Kidney (tissue), 14 donors: ENCODE measurements around the gene ARHGAP26. TPM values are rescaled to one million over a fixed set of nuclear protein-coding genes. Genes with fewer than 3 reads are reported as not detected.

Experiments used
- DNase-seq, 5 donors: peaks; one replicate each; pipeline ENCODE4 v3.0.0-alpha.2; 2013 to 2020
- FAIRE-seq: peaks from 2 replicates; lab custom pipeline; 2012; peaks lifted over from hg19 to GRCh38; lab: Jason Lieb, UNC
- H3K27ac ChIP-seq, 2 donors: one replicate each; pipeline ENCODE4 v1.7.0; 2013; ENCODE audit warnings: low read depth in 2 of 2, low read length in 2 of 2, inconsistent platforms in 1 of 2
- H3K27me3 ChIP-seq: one replicate; pipeline ENCODE4 v1.7.1; 2013; ENCODE audit warnings: low read length, inconsistent platforms; ENCODE audit not compliant: control insufficient read depth, insufficient read depth
- H3K36me3 ChIP-seq, 3 donors: one replicate each; pipeline versions ENCODE4 v1.7.0 to v1.7.1; 2013; ENCODE audit warnings: low read length in 3 of 3, control low read depth in 1 of 3, inconsistent platforms in 1 of 3; ENCODE audit not compliant: insufficient read depth in 3 of 3, control insufficient read depth in 2 of 3
- H3K4me1 ChIP-seq, 3 donors: one replicate each; pipeline versions ENCODE4 v1.7.0 to v1.7.1; 2013; ENCODE audit warnings: low read length in 3 of 3, inconsistent platforms in 1 of 3, low read depth in 1 of 3; ENCODE audit not compliant: control insufficient read depth in 2 of 3, insufficient read depth in 2 of 3
- H3K4me3 ChIP-seq, 3 donors: one replicate each; pipeline versions ENCODE4 v1.7.0 to v1.8.1; 2013; ENCODE audit warnings: low read length in 3 of 3, control low read depth in 1 of 3, inconsistent platforms in 1 of 3
- H3K9ac ChIP-seq, 3 donors: one replicate each; pipeline versions ENCODE4 v1.7.0 to v1.7.1; 2013; ENCODE audit warnings: low read length in 3 of 3, control low read depth in 1 of 3, inconsistent platforms in 1 of 3
- H3K9me3 ChIP-seq, 3 donors: one replicate each; pipeline versions ENCODE4 v1.7.0 to v1.7.1; 2013; ENCODE audit warnings: low read length in 3 of 3, control low read depth in 1 of 3, inconsistent platforms in 1 of 3; ENCODE audit not compliant: control insufficient read depth in 2 of 3, insufficient read depth in 1 of 3
- intact Hi-C: fragments of 100-400 bp; cut with DNase I; formaldehyde crosslinking; loops from one replicate; pipeline ENCODE4 v1.11.1; 2022
- polyA plus RNA-seq: library from polyadenylated mRNA; stranded (reverse); fragments of 350-450 nt; fragmentation: Illumina TruSeq; extraction: RNeasy Lipid Tissue Mini Kit (QIAGEN cat#74804); gene quantifications from one replicate; pipeline ENCODE4 v1.2.3, GENCODE V29; 2014; ENCODE audit warnings: low read depth, low replicate concordance; ENCODE audit not compliant: insufficient read depth
- total RNA-seq: library from RNA; stranded (reverse); fragmentation: NEBNext Ultra II Directional; extraction: Animal tissue kit (Norgen Biotek cat#: 25700); gene quantifications from one replicate; pipeline ENCODE4 v1.2.1, GENCODE V29; 2021
- TF ChIP-seq, protein P1 (sequence below): IDR thresholded peaks from 3 replicates; pipeline ENCODE4 v1.5.1; 2012; ENCODE audit warnings: mild to moderate bottlenecking, moderate library complexity, borderline replicate concordance; ENCODE audit not compliant: insufficient read depth; ENCODE audit errors: extremely low read depth
- donor health status: control.
- donor health status: control.
- donor health status: control.
- donor health status: control.
- donor health status: control.
- donor health status: DM: yes; HTN: yes; CAD: no.
- donor health status: Normal renal cell carcinoma (clear cell type).

Gene ARHGAP26
- total and polyA plus RNA-seq, 2 donors from 2014 or later = 2.5 to 85.7 TPM

DNA sequence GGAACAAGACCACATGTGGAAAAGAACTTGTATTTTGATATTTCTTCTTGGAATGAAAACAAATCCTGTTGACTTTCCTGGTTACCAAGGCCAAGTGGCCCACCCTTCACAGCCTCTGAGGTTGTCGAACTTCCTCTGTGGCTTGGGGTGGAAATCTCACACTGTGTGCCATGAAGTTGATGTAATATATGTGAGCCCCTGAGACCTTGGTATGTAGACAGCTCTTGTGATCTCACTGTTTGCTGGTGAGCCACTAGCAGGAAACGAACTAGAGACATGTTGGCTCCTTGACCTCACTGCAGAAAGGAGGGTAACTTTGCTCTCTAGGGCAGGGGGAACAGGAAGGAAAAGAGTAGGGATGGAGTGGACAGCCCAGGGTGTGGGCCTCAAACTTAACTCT lies 159.4 kb downstream of the ARHGAP26 start:
- intact Hi-C loops = no loop called here

GRCh38 chr5:142930395-142931110 lies 160.4 kb downstream of the ARHGAP26 start:
- intact Hi-C loops = no loop called here
- H3K9ac ChIP-seq = no peak overlapping the region
- TF ChIP-seq, protein P1, sequence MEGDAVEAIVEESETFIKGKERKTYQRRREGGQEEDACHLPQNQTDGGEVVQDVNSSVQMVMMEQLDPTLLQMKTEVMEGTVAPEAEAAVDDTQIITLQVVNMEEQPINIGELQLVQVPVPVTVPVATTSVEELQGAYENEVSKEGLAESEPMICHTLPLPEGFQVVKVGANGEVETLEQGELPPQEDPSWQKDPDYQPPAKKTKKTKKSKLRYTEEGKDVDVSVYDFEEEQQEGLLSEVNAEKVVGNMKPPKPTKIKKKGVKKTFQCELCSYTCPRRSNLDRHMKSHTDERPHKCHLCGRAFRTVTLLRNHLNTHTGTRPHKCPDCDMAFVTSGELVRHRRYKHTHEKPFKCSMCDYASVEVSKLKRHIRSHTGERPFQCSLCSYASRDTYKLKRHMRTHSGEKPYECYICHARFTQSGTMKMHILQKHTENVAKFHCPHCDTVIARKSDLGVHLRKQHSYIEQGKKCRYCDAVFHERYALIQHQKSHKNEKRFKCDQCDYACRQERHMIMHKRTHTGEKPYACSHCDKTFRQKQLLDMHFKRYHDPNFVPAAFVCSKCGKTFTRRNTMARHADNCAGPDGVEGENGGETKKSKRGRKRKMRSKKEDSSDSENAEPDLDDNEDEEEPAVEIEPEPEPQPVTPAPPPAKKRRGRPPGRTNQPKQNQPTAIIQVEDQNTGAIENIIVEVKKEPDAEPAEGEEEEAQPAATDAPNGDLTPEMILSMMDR = no peak
- no peak overlapping the region for H3K4me3 ChIP-seq
- no peaks in the 10 kb centered on the region for H3K27me3 ChIP-seq
- H3K36me3 ChIP-seq = no peaks in the 10 kb centered on the region
- no peak for FAIRE-seq
- H3K9me3 ChIP-seq = no peaks in the 10 kb centered on the region
- peaks cover 0 to 2% (median 0%) of the 10 kb centered on the region in 3 donors for H3K4me1 ChIP-seq
- no peak overlapping the region for H3K27ac ChIP-seq
- no peak for DNase-seq

More for the DNA sequence above, 159.4 kb downstream of the ARHGAP26 start:
- H3K27ac ChIP-seq = no peak overlapping the region
- H3K9ac ChIP-seq = no peak overlapping the region
- H3K4me1 ChIP-seq = peaks cover 0 to 2% (median 0%) of the 10 kb centered on the region in 3 donors
- no peak overlapping the region for H3K4me3 ChIP-seq
- peak in 1 of 5 donors; percentile 36 for DNase-seq
- H3K36me3 ChIP-seq = no peaks in the 10 kb centered on the region
- no peak for FAIRE-seq
- TF ChIP-seq, protein P1 = no peak
- no peaks in the 10 kb centered on the region for H3K27me3 ChIP-seq
- H3K9me3 ChIP-seq = no peaks in the 10 kb centered on the region

- no peaks in the 10 kb centered on the region for H3K4me1 ChIP-seq
- no peak overlapping the region for H3K4me3 ChIP-seq
- no peak overlapping the region for H3K9ac ChIP-seq
- intact Hi-C loops = no loop called here
- no peak for DNase-seq
- no peak for FAIRE-seq
- H3K27ac ChIP-seq = no peak overlapping the region
- no peaks in the 10 kb centered on the region for H3K36me3 ChIP-seq
- H3K27me3 ChIP-seq = no peaks in the 10 kb centered on the region
- no peaks in the 10 kb centered on the region for H3K9me3 ChIP-seq
- TF ChIP-seq, protein P1 = no peak
Measured at GRCh38 chr5:142931896-142932686, 161.9 kb downstream of the ARHGAP26 start.
